Activated CD8-positive, alpha-beta memory T cell treated with anti-CD3 and anti-CD28 coated beads, Interleukin-2, amount 10 ng/mL, durations not matched to agents 7 days and 5 days (primary cell): Measurements from ENCODE around the gene DLGAP1. TPM values are rescaled to one million over a fixed set of nuclear protein-coding genes. Genes with fewer than 3 reads are reported as not detected.
"Not testable (repeated sequence)": the region's sequence is repeated elsewhere in the genome, so short reads cannot be mapped to it uniquely, and the experiment has no call there.

Experiments
- ATAC-seq: fragments of 150-1000 bp; cut with Tn5 transposase; one replicate; pipeline ENCODE4 v1.10.0; 2021; ENCODE audit warnings: moderate library complexity
- CTCF ChIA-PET: fragments of 350-600 bp; sonication (Branson Sonifier 250); formaldehyde crosslinking; loops from one replicate; lab custom pipeline; 2021; ENCODE audit warnings: antibody characterized with exemption; lab: Charles Lee
- DNase-seq: peaks from one replicate; pipeline ENCODE4 v3.0.0-alpha.2; 2020
- H3K27ac Mint-ChIP-seq: one replicate; pipeline ENCODE4 v1.8.0; 2021; ENCODE audit warnings: mild to moderate bottlenecking, mixed read lengths
- H3K27me3 Mint-ChIP-seq: one replicate; pipeline ENCODE4 v1.8.0; 2021; ENCODE audit warnings: mixed read lengths
- H3K36me3 Mint-ChIP-seq: one replicate; pipeline ENCODE4 v1.8.0; 2021; ENCODE audit warnings: mild to moderate bottlenecking, mixed read lengths
- H3K4me1 Mint-ChIP-seq: one replicate; pipeline ENCODE4 v1.8.0; 2021; ENCODE audit warnings: mixed read lengths
- H3K4me3 Mint-ChIP-seq: one replicate; pipeline ENCODE4 v1.8.0; 2021; ENCODE audit warnings: mild to moderate bottlenecking, moderate library complexity, mixed read lengths
- H3K9me3 Mint-ChIP-seq: one replicate; pipeline ENCODE4 v1.8.0; 2022; ENCODE audit warnings: low read depth, mixed read lengths
- total RNA-seq, 2 experiments: library from RNA; stranded (reverse); gene quantifications; one replicate each; pipeline ENCODE4 v1.2.3, GENCODE V29; 2021

The DLGAP1 gene
- total RNA-seq, 2 experiments from 2014 or later, result not detected

- CTCF ChIA-PET, result interaction anchor here (3.2 to 5.6 kb wide), 2 partner anchors 12 to 82 kb away, joined by 31 to 46 read pairs; no protein-coding TSS in a partner anchor
Observed at GRCh38 chr18:3583106-3583872, 871.8 kb downstream of the DLGAP1 start.

DNA sequence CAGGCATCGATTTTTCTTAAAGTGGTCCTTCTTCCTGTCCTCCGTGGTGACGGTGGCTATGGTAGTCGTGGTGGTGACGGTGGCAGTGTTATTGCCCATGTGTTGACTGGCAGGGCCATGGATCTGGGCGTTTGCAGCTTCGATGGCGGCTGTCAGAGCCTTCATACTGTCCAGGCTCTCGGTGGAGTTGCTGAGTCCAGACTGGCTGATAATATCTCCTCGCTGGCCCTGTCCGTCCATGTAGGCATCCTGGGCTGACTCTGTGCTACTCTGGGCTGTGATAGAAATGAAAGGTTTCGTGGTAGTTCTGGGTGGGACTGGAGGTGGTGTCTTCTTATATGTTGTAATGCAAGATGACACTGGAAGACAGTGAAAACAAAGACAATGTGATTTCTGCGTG lies 873.2 kb downstream of the DLGAP1 start:
- Mint-ChIP-seq H3K4me3 (no peak overlapping the region), H3K36me3 (no peaks in the 10 kb centered on the region), H3K4me1 (peaks cover 15% of the 10 kb centered on the region), H3K27ac (no peak overlapping the region), H3K9me3 (no peaks in the 10 kb centered on the region), H3K27me3 (no peaks in the 10 kb centered on the region)
- DNase-seq, result no peak
- CTCF ChIA-PET, result no interaction called here
- ATAC-seq, result no peak

More at GRCh38 chr18:3583106-3583872, 871.8 kb downstream of the DLGAP1 start:
- ATAC-seq, H3K27ac Mint-ChIP-seq, H3K36me3 Mint-ChIP-seq, H3K9me3 Mint-ChIP-seq, H3K27me3 Mint-ChIP-seq, DNase-seq, H3K4me3 Mint-ChIP-seq: not testable (repeated sequence)
- H3K4me1 Mint-ChIP-seq, result peaks cover 25% of the 10 kb centered on the region

DNA sequence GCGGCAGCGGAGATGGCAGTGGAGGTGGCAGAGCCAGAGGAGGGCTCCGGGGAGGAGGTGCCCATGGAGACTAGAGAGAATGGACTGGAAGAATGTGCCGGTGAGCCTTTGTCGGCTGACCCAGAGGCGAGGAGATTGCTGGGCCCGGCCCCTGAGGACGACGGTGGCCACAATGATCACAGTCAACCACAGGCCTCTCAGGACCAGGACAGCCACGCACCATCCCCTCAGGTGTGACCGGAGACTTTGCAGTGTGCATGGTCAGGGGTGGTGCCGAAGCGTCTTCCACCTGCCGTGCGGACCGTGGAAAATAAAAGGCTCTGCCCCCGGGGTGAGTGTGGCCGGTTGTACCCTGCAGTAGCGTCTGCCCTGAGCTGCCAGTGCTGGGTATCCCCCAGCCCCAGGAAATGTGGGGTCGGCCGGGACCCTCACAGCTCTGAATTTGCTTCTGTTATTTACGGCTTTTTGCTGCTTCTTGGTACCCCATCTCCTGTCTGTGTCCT lies 874.5 kb downstream of the DLGAP1 start:
- CTCF ChIA-PET, result interaction anchor here (0.5 kb wide), 1 partner anchor 299 kb away, joined by 4 read pairs; no protein-coding TSS in a partner anchor
- not testable (repeated sequence) for H3K9me3 Mint-ChIP-seq, H3K27ac Mint-ChIP-seq

DNA sequence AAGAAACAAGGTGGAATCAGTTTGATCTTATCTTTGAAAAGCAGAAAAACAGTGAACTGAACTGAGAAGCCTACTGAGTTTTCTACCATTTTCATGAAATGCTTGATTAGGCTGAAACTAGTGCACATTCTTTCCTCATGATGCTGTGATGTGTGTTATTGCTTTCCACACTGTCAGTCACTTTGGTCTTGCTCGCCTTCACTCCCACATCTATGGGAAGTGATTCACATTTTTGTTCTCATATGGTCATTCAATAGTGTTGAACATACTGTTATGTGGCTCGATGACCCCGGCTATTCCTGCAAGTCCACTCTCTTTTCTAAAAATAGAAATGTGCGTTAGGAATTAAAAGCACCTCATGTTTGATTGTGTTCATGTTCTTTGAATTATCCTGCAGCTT lies 875.4 kb downstream of the DLGAP1 start:
- ATAC-seq (no peak), DNase-seq (no peak)
- Mint-ChIP-seq H3K9me3 (no peaks in the 10 kb centered on the region), H3K27ac (no peak overlapping the region), H3K4me1 (no peaks in the 10 kb centered on the region), H3K4me3 (no peak overlapping the region), H3K27me3 (no peaks in the 10 kb centered on the region), H3K36me3 (no peaks in the 10 kb centered on the region)
- CTCF ChIA-PET, result no interaction called here

More for the DNA sequence above, 874.5 kb downstream of the DLGAP1 start:
- not testable (repeated sequence) for H3K27me3 Mint-ChIP-seq, H3K4me1 Mint-ChIP-seq, ATAC-seq, DNase-seq, H3K36me3 Mint-ChIP-seq, H3K4me3 Mint-ChIP-seq

- CTCF ChIA-PET, result interaction anchor here (1.9 kb wide), 1 partner anchor 7 kb away, joined by 4 read pairs; no protein-coding TSS in a partner anchor
- H3K4me1 Mint-ChIP-seq, result no peaks in the 10 kb centered on the region
- no peak overlapping the region for H3K27ac Mint-ChIP-seq
- no peak for ATAC-seq
- no peak overlapping the region for H3K4me3 Mint-ChIP-seq
- no peak for DNase-seq
- H3K9me3 Mint-ChIP-seq, result no peaks in the 10 kb centered on the region
- H3K27me3 Mint-ChIP-seq, result no peaks in the 10 kb centered on the region
- no peaks in the 10 kb centered on the region for H3K36me3 Mint-ChIP-seq
Observed at GRCh38 chr18:3578621-3579020, 876.5 kb downstream of the DLGAP1 start.

- ATAC-seq, result no peak
- DNase-seq, result no peak
- no peaks in the 10 kb centered on the region for H3K4me1 Mint-ChIP-seq
- CTCF ChIA-PET, result interaction anchor here (1.4 to 1.9 kb wide), 2 partner anchors 9 kb away, joined by 4 read pairs; no protein-coding TSS in a partner anchor
- no peaks in the 10 kb centered on the region for H3K36me3 Mint-ChIP-seq
- H3K9me3 Mint-ChIP-seq, result no peaks in the 10 kb centered on the region
- H3K4me3 Mint-ChIP-seq, result no peak overlapping the region
- H3K27ac Mint-ChIP-seq, result no peak overlapping the region
- H3K27me3 Mint-ChIP-seq, result no peaks in the 10 kb centered on the region
Observed at GRCh38 chr18:3577281-3577855, 877.7 kb downstream of the DLGAP1 start.

GRCh38 chr18:3572761-3573160 lies 882.3 kb downstream of the DLGAP1 start:
- Mint-ChIP-seq H3K27me3 (no peaks in the 10 kb centered on the region), H3K36me3 (no peaks in the 10 kb centered on the region), H3K4me1 (no peaks in the 10 kb centered on the region), H3K27ac (no peak overlapping the region), H3K4me3 (no peak overlapping the region), H3K9me3 (no peaks in the 10 kb centered on the region)
- DNase-seq (no peak), ATAC-seq (no peak)
- CTCF ChIA-PET, result no interaction called here

- Mint-ChIP-seq H3K4me3 (no peak overlapping the region), H3K36me3 (no peaks in the 10 kb centered on the region), H3K9me3 (peaks cover 6% of the 10 kb centered on the region), H3K4me1 (no peaks in the 10 kb centered on the region), H3K27me3 (no peaks in the 10 kb centered on the region), H3K27ac (no peak overlapping the region)
- no peak for ATAC-seq
- CTCF ChIA-PET, result no interaction called here
- no peak for DNase-seq
Observed at GRCh38 chr18:3566851-3567250, 888.3 kb downstream of the DLGAP1 start.

DNA sequence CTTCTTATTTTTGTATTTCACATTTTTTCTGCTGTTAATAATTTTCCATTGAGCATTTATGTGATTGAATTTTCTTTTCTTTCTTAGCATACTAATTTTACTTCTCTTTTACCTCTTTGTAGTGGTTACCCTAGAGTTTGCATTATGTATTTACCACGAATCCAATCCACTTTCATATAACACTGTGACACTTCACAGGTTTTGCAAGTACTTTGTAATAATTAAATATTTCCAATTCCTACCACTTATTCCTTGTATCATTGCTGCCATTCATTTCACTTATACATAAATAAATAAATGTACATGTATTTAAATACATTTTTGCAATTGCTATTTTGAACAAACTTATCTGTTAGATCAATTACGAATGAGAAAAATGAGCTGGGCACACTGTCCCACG lies 894.4 kb downstream of the DLGAP1 start:
- H3K4me1 Mint-ChIP-seq, result no peaks in the 10 kb centered on the region
- DNase-seq, result no peak
- CTCF ChIA-PET, result no interaction called here
- no peaks in the 10 kb centered on the region for H3K27me3 Mint-ChIP-seq
- H3K27ac Mint-ChIP-seq, result no peak overlapping the region
- no peak overlapping the region for H3K4me3 Mint-ChIP-seq
- H3K36me3 Mint-ChIP-seq, result no peaks in the 10 kb centered on the region
- ATAC-seq, result no peak
- peaks cover 6% of the 10 kb centered on the region for H3K9me3 Mint-ChIP-seq

- Mint-ChIP-seq H3K27me3 (peaks cover 2% of the 10 kb centered on the region), H3K4me1 (no peaks in the 10 kb centered on the region), H3K36me3 (no peaks in the 10 kb centered on the region), H3K27ac (no peak overlapping the region), H3K9me3 (no peaks in the 10 kb centered on the region), H3K4me3 (no peak overlapping the region)
- no peak for DNase-seq
- ATAC-seq, result no peak
- CTCF ChIA-PET, result no interaction called here
Observed at GRCh38 chr18:3554811-3555427, 900.2 kb downstream of the DLGAP1 start.

- Mint-ChIP-seq H3K27me3 (peaks cover 2% of the 10 kb centered on the region), H3K4me3 (no peak overlapping the region), H3K36me3 (no peaks in the 10 kb centered on the region), H3K27ac (no peak overlapping the region), H3K9me3 (no peaks in the 10 kb centered on the region), H3K4me1 (no peaks in the 10 kb centered on the region)
- no peak for ATAC-seq
- CTCF ChIA-PET, result no interaction called here
- DNase-seq, result no peak
Observed at GRCh38 chr18:3554091-3554601, 901.0 kb downstream of the DLGAP1 start.

DNA sequence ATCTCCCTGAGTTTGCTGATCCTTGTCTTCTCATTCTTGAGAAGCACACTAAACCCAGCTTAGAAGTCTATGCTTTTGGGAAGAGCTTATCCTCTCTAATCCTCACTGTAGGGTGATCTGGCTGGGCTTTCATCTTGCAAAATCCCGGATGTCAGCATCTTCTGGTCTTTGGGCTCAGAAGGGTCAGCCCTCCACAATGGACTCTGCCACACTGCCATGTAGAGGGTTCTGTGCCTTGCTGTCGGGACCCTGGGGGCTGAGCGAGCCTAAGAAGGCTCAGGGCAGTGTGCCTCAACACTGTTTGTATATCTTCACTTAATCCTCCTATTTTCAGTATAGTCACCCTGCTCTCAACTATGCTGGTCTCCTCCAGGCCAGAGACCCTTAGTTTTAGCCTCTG lies 902.8 kb downstream of the DLGAP1 start:
- no peak for ATAC-seq
- peaks cover 2% of the 10 kb centered on the region for H3K27me3 Mint-ChIP-seq
- no peak overlapping the region for H3K27ac Mint-ChIP-seq
- H3K36me3 Mint-ChIP-seq, result no peaks in the 10 kb centered on the region
- no peaks in the 10 kb centered on the region for H3K9me3 Mint-ChIP-seq
- H3K4me1 Mint-ChIP-seq, result no peaks in the 10 kb centered on the region
- no peak for DNase-seq
- no peak overlapping the region for H3K4me3 Mint-ChIP-seq
- CTCF ChIA-PET, result no interaction called here

DNA sequence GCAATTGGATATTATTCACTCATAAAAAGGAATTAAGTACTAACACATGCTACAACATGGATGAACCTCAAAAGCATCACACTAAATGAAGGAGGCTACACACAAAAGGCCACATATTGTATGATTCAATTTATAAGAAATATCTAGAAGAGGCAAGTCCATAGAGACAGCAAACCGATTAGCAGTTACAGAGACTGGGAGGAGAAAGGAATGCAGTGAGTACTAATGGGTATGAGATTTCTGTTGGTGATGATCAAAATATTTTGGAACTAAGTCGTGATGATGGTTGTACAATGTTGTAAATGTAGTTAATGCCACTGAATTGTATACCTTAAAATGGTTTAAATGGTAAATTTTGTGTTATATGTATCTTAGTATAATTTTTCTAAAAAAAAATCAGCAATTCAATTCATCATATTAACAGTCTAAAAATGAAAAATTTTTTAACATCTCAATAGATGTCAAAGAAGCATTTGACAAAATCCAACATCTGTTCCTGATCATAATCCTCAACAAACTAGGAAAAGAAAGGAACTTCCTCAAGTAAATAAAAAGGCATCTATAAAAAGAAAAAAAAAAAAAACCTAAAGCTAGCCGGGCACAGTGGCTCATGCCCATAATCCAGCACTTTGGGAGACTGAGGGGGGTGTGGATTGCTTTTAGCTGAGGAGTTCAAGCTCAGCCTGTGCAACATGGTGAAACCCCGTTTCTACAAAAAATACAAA lies 907.1 kb downstream of the DLGAP1 start:
- Mint-ChIP-seq H3K36me3 (no peaks in the 10 kb centered on the region), H3K4me3 (no peak overlapping the region), H3K27ac (no peak overlapping the region), H3K4me1 (no peaks in the 10 kb centered on the region), H3K27me3 (no peaks in the 10 kb centered on the region), H3K9me3 (no peaks in the 10 kb centered on the region)
- no peak for DNase-seq
- no peak for ATAC-seq
- CTCF ChIA-PET, result no interaction called here
